ENCODE results near the gene TCFL5.

Gene TCFL5

GRCh38 chr20:62890444-62890843 lies 28.8 kb upstream of the TCFL5 start:
- H3K9me3 ChIP-seq (ENCODE audit: insufficient read depth, low read length, severe bottlenecking): no peaks in the 10 kb centered on the region
- peaks cover 99% of the 10 kb centered on the region for H3K36me3 ChIP-seq (ENCODE audit: insufficient read depth, low read length)
- DNase-seq (no peak), ATAC-seq (ENCODE audit: insufficient read depth, low read depth) (no peak)
- H3K9ac ChIP-seq (ENCODE audit: low read depth, low read length): no peak overlapping the region
- no peak overlapping the region for H3K4me3 ChIP-seq (ENCODE audit: low read depth in 1 of 2, low read length in 2 of 2)
- H4K20me1 ChIP-seq (ENCODE audit: insufficient read depth, low read length): peaks cover 29% of the 10 kb centered on the region
- no peaks in the 10 kb centered on the region for H3K4me1 ChIP-seq (ENCODE audit: insufficient read depth, low read length)
- no peak overlapping the region for H3K27ac ChIP-seq (ENCODE audit: low read length)
- no peaks in the 10 kb centered on the region for H3K27me3 ChIP-seq (ENCODE audit: insufficient read depth, low read length, poor library complexity)
- H2AFZ ChIP-seq (ENCODE audit: low read depth, low read length): no peak overlapping the region
- no peak for TF ChIP-seq EZH2 (IDR thresholded peaks at IDR 0.05; ENCODE audit: borderline replicate concordance, low read depth, low read length, severe bottlenecking)
- no peak for TF ChIP-seq CTCF (IDR thresholded peaks at IDR 0.05; ENCODE audit: borderline replicate concordance, extremely low read depth, low read length, poor library complexity, severe bottlenecking)
- H3K79me2 ChIP-seq (ENCODE audit: insufficient read depth, low read length): no peaks in the 10 kb centered on the region; the same call in 1 of the 2 replicates
- H3K4me2 ChIP-seq (ENCODE audit: insufficient read depth, low read length): no peak overlapping the region

- Histone ChIP-seq H4K20me1 (ENCODE audit: insufficient read depth, low read length) (peaks cover 29% of the 10 kb centered on the region), H3K36me3 (ENCODE audit: insufficient read depth, low read length) (peaks cover 93% of the 10 kb centered on the region), H3K79me2 (ENCODE audit: insufficient read depth, low read length) (no peaks in the 10 kb centered on the region; the same call in 1 of the 2 replicates), H2AFZ (ENCODE audit: low read depth, low read length) (no peak overlapping the region), H3K27ac (ENCODE audit: low read length) (no peak overlapping the region), H3K4me1 (ENCODE audit: insufficient read depth, low read length) (no peaks in the 10 kb centered on the region), H3K27me3 (ENCODE audit: insufficient read depth, low read length, poor library complexity) (no peaks in the 10 kb centered on the region), H3K9ac (ENCODE audit: low read depth, low read length) (no peak overlapping the region), H3K9me3 (ENCODE audit: insufficient read depth, low read length, severe bottlenecking) (no peaks in the 10 kb centered on the region), H3K4me2 (ENCODE audit: insufficient read depth, low read length) (no peak overlapping the region), H3K4me3 (ENCODE audit: low read depth in 1 of 2, low read length in 2 of 2) (no peak overlapping the region)
- ATAC-seq (ENCODE audit: insufficient read depth, low read depth): no peak
- no peak for DNase-seq
- TF ChIP-seq CTCF (IDR thresholded peaks at IDR 0.05; ENCODE audit: borderline replicate concordance, extremely low read depth, low read length, poor library complexity, severe bottlenecking) (no peak), EZH2 (IDR thresholded peaks at IDR 0.05; ENCODE audit: borderline replicate concordance, low read depth, low read length, severe bottlenecking) (no peak)
Observed at GRCh38 chr20:62889871-62890270, 28.2 kb upstream of the TCFL5 start.

- Histone ChIP-seq H3K27me3 (ENCODE audit: insufficient read depth, low read length, poor library complexity) (no peaks in the 10 kb centered on the region), H3K79me2 (ENCODE audit: insufficient read depth, low read length) (no peaks in the 10 kb centered on the region; the same call in 1 of the 2 replicates), H3K4me3 (ENCODE audit: low read depth in 1 of 2, low read length in 2 of 2) (no peak overlapping the region), H3K4me2 (ENCODE audit: insufficient read depth, low read length) (no peak overlapping the region), H3K9ac (ENCODE audit: low read depth, low read length) (no peak overlapping the region), H3K27ac (ENCODE audit: low read length) (no peak overlapping the region), H4K20me1 (ENCODE audit: insufficient read depth, low read length) (peaks cover 32% of the 10 kb centered on the region), H3K9me3 (ENCODE audit: insufficient read depth, low read length, severe bottlenecking) (no peaks in the 10 kb centered on the region), H2AFZ (ENCODE audit: low read depth, low read length) (no peak overlapping the region), H3K36me3 (ENCODE audit: insufficient read depth, low read length) (peaks cover 89% of the 10 kb centered on the region), H3K4me1 (ENCODE audit: insufficient read depth, low read length) (no peaks in the 10 kb centered on the region)
- TF ChIP-seq CTCF (IDR thresholded peaks at IDR 0.05; ENCODE audit: borderline replicate concordance, extremely low read depth, low read length, poor library complexity, severe bottlenecking): no peak
- ATAC-seq (ENCODE audit: insufficient read depth, low read depth) (no peak), DNase-seq (no peak)
Observed at GRCh38 chr20:62889411-62889810, 27.8 kb upstream of the TCFL5 start.

GRCh38 chr20:62888910-62889309 lies 27.3 kb upstream of the TCFL5 start:
- DNase-seq (no peak), ATAC-seq (ENCODE audit: insufficient read depth, low read depth) (no peak)
- no peaks in the 10 kb centered on the region for H3K4me1 ChIP-seq (ENCODE audit: insufficient read depth, low read length)
- H4K20me1 ChIP-seq (ENCODE audit: insufficient read depth, low read length): peaks cover 30% of the 10 kb centered on the region
- H3K79me2 ChIP-seq (ENCODE audit: insufficient read depth, low read length): no peaks in the 10 kb centered on the region; the same call in 1 of the 2 replicates
- no peak overlapping the region for H3K27ac ChIP-seq (ENCODE audit: low read length)
- H3K9ac ChIP-seq (ENCODE audit: low read depth, low read length): no peak overlapping the region
- H3K27me3 ChIP-seq (ENCODE audit: insufficient read depth, low read length, poor library complexity): no peaks in the 10 kb centered on the region
- H2AFZ ChIP-seq (ENCODE audit: low read depth, low read length): no peak overlapping the region
- H3K4me3 ChIP-seq (ENCODE audit: low read depth in 1 of 2, low read length in 2 of 2): no peak overlapping the region
- no peak overlapping the region for H3K4me2 ChIP-seq (ENCODE audit: insufficient read depth, low read length)
- TF ChIP-seq EZH2 (IDR thresholded peaks at IDR 0.05; ENCODE audit: borderline replicate concordance, low read depth, low read length, severe bottlenecking) (no peak), CTCF (IDR thresholded peaks at IDR 0.05; ENCODE audit: borderline replicate concordance, extremely low read depth, low read length, poor library complexity, severe bottlenecking) (no peak)
- H3K9me3 ChIP-seq (ENCODE audit: insufficient read depth, low read length, severe bottlenecking): no peaks in the 10 kb centered on the region
- H3K36me3 ChIP-seq (ENCODE audit: insufficient read depth, low read length): peaks cover 84% of the 10 kb centered on the region

Measured in DND-41 (cell line).